HL-60 (cell line): Measurements from ENCODE around the gene NDUFA6.

ENCODE experiments used
- DNase-seq, 2 experiments: peaks; one replicate each; pipeline ENCODE4 v3.0.0-alpha.2; 2010 to 2020; ENCODE audit warnings: low read depth in 1 of 2, low spot score in 1 of 2
- H3K27ac ChIP-seq: fragments of 250-450 bp; sonication (Bioruptor Pico); replicated peaks from 2 replicates; pipeline ENCODE4 v1.5.1; 2020; ENCODE audit warnings: mild to moderate bottlenecking, moderate library complexity
- H3K27me3 ChIP-seq: fragments of 250-450 bp; sonication (Bioruptor Pico); 2 replicates; pipeline ENCODE4 v1.5.1; 2021; ENCODE audit warnings: mild to moderate bottlenecking, moderate library complexity; ENCODE audit not compliant: insufficient read depth, poor library complexity, severe bottlenecking
- H3K4me3 ChIP-seq: replicated peaks from 2 replicates; pipeline ENCODE4 v1.5.1; 2011; ENCODE audit warnings: mild to moderate bottlenecking, control low read depth, low read length; ENCODE audit not compliant: insufficient read depth
- GABPA ChIP-seq: IDR thresholded peaks from 2 replicates; pipeline ENCODE4 v1.6.1; 2012; ENCODE audit warnings: low read depth
- POLR2AphosphoS5 ChIP-seq: IDR thresholded peaks from 2 replicates; pipeline ENCODE4 v1.6.1; 2012; ENCODE audit warnings: low read depth
- REST ChIP-seq: IDR thresholded peaks from 2 replicates; pipeline ENCODE4 v1.6.1; 2012; ENCODE audit warnings: low read depth; ENCODE audit not compliant: insufficient replicate concordance
- SPI1 ChIP-seq: IDR thresholded peaks from 2 replicates; pipeline ENCODE4 v1.6.1; 2012; ENCODE audit warnings: low read depth, mild to moderate bottlenecking, borderline replicate concordance
- TF ChIP-seq, protein P1 (sequence below): IDR thresholded peaks from one replicate; pipeline ENCODE4 v1.5.1; 2011; ENCODE audit warnings: low read length, control low read depth, inconsistent platforms; ENCODE audit not compliant: insufficient read depth

The NDUFA6 gene

DNA sequence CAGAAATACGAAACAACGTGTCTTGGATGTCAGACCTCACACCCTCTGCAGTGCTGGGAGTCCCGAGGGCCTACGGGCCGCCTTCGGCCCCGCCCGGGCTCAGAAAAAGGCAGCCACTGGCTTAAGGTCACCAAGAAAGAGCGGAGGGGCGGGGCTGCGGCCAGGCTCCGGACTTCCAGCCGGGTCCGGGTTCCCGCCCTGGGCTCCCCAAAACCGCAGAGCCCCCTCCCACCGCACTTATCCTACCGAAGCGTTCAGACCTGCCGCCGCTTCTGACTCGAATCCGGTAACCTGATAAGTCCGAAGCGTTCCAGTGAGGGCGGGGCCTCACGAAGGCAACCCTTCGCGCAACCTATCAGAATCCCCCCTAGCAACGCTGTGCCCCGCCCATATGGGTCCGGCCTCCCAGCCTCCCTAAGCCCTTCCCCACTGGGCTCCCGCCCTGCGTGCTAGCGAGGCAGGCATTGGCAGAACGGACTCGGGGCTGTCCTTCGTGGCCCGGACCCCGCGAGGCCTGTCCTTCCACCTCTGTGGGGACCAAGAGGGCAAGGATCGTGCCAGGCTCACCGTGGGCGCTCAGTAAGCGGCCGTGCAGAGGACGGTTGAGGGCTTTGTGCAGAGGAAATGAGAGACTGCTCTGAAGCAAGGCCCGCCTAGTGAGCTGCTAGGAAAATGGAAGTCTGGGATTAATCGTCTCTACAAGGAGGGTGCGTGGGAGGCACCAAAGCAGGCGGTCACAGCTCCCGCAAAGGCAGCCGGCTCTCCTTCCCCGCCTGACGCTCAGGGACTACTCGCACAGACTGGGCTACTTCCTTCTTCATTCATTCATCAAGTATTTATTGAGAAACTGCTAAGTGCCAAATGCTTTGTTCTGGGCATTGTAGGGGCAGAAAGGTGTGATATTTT is 19.8 kb downstream of the NDUFA6 start, which contains the start of gene NAGA:
Gene NAGA (minus strand): TSS at position 296 of the 906 bp plus-strand sequence. CDS start 515 bp downstream, outside the sequence.
- no peak for TF ChIP-seq GABPA
- peak; percentile 81 for TF ChIP-seq POLR2AphosphoS5
- DNase-seq, result peak; percentile 97 to 98
- peak within 1 kb of the TSS; percentile 77 for H3K27ac ChIP-seq

DNA sequence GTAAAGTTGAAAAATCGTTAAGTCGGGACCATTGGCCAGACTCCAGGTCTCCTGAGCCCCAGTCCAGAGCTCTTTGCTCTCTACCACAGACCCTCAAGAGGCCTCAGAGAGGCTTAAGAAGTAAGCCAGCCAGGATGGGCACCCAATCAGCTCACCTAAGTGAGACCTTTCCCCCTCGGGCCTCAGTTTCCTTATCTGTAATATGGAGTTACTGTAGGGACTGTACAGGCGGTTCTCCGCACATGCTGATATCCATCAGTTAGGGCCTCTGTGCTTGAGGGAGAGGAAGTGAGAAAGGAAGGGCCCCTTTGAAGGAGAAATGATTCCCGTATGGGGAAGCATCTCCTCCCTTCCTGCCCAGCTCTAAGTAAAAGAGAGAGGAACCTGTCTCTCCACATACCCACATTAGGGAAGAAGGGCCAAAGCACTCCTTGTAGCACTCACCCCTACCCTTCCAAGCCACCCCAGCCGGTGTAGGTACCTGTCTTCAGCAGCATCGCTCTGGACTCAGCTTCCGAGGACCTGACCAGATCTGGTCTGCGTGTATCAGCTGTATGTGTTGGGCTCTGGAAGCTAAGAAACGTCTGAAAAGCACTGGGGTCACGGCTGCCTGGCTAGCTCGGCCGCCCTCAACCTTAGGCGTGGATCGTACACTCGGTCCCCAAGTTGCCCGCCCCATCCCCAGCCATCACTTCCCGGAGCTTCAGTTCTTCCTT is 20.6 kb downstream of the NDUFA6 start:
- Histone ChIP-seq H3K4me3 (peak overlapping the region; percentile 52), H3K27ac (peak overlapping the region; percentile 77), H3K27me3 (no peaks in the 10 kb centered on the region)
- TF ChIP-seq POLR2AphosphoS5 (no peak), SPI1 (peak; percentile 77)
- DNase-seq, result peak; percentile 57 to 79

More for the DNA sequence above, 19.8 kb downstream of the NDUFA6 start, which contains the start of gene NAGA:
- Histone ChIP-seq H3K27me3 (no peaks in the 10 kb centered on the region), H3K4me3 (peak within 1 kb of the TSS; percentile 52)

DNA sequence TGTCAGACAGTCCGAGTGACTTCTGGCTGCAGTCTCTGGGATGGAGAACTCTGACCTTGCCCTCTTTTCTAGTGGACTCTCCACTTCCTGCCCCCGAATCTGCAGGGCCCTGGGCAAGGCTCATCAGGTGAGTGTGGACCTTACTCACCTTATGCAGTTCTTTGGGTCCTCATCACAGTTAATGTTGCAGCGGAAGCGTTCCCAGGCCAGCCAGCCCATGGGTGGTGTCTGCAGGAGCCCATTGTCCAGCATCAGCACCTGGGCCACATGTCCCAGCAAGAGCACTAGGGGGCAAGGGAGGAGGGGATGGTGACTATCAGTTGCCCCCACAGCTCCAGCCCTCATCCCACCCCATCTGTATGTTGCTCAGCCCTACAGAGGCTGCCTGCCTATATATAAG is 22.3 kb downstream of the NDUFA6 start:
- no peaks in the 10 kb centered on the region for H3K27me3 ChIP-seq
- H3K27ac ChIP-seq, result no peak overlapping the region
- no peak for DNase-seq
- TF ChIP-seq, protein P1, sequence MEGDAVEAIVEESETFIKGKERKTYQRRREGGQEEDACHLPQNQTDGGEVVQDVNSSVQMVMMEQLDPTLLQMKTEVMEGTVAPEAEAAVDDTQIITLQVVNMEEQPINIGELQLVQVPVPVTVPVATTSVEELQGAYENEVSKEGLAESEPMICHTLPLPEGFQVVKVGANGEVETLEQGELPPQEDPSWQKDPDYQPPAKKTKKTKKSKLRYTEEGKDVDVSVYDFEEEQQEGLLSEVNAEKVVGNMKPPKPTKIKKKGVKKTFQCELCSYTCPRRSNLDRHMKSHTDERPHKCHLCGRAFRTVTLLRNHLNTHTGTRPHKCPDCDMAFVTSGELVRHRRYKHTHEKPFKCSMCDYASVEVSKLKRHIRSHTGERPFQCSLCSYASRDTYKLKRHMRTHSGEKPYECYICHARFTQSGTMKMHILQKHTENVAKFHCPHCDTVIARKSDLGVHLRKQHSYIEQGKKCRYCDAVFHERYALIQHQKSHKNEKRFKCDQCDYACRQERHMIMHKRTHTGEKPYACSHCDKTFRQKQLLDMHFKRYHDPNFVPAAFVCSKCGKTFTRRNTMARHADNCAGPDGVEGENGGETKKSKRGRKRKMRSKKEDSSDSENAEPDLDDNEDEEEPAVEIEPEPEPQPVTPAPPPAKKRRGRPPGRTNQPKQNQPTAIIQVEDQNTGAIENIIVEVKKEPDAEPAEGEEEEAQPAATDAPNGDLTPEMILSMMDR, result no peak
- TF ChIP-seq POLR2AphosphoS5 (no peak), GABPA (no peak), SPI1 (no peak), REST (no peak)
- H3K4me3 ChIP-seq, result no peak overlapping the region

DNA sequence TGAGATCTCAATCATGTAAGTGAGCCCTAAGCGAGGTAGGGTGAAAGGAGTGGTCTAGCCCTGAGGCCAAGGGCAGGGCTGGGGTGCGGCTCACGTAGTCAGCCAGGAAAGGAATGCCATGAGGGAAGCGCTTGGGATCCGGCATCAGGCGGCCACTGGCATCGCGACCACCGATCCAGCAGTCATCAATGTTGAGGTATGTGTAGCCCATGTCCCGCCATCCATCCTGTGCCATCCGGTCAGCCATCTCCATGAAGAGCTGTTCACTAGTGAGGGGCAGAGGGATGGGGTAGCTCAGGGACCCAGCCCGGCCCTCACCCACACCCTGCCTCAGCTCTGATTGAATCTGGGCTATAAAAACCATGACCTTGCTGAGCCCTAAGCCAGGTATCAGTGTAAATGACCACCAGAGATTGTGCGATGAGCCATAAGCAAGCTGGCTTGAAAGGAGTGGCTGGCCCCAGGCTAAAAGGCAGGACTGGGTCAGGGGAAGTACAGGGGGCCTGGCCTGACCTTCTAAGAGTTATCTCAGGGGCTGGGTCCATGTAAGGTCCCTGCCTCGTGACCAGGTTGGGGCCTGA is 22.8 kb downstream of the NDUFA6 start:
- Histone ChIP-seq H3K27ac (no peak overlapping the region), H3K4me3 (no peak overlapping the region)
- no peak for TF ChIP-seq GABPA
- TF ChIP-seq REST, result no peak
- TF ChIP-seq POLR2AphosphoS5, result no peak

DNA sequence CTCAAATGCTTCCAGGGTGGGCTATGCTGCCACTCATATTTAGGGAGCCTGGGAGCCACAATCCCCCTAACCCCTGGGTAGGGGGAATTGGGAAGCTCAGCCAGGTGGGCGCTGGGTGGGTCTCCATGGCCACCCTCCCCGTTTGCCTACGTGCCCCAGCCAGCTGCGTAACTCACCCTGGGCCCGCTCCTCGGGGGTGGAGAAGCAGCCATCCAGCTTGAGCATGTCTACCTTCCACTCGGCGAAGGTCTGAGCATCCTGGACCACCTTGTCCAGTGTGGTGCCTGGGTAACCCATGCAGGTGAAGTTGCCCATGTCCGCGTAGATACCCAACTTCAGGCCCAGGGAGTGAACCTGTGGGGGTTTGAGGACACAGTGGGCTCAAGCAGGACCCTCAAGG is 23.6 kb downstream of the NDUFA6 start:
- Histone ChIP-seq H3K27ac (no peak overlapping the region), H3K4me3 (no peak overlapping the region), H3K27me3 (no peaks in the 10 kb centered on the region)
- DNase-seq, result no peak
- TF ChIP-seq POLR2AphosphoS5 (no peak), GABPA (no peak), REST (no peak), SPI1 (no peak)
- TF ChIP-seq, protein P1, result no peak

More for the DNA sequence above, 22.8 kb downstream of the NDUFA6 start:
- DNase-seq, result no peak
- H3K27me3 ChIP-seq, result no peaks in the 10 kb centered on the region
